Testis (tissue), 2 donors: ENCODE results near the gene NADSYN1.

ENCODE experiments used
- CTCF ChIP-seq, 3 experiments: fragments of 450-650 bp in 2 of 3; fragments of 200-600 bp in 1 of 3; sonication (generic) in 1 of 3; IDR thresholded peaks; one replicate each; pipeline ENCODE4 v1.5.1; 2016 to 2019; ENCODE audit warnings: antibody characterized with exemption in 3 of 3, mild to moderate bottlenecking in 2 of 3, moderate library complexity in 1 of 3
- POLR2A ChIP-seq: fragments of 450-650 bp; IDR thresholded peaks from one replicate; pipeline ENCODE4 v1.6.1; 2017; ENCODE audit warnings: antibody characterized with exemption, mild to moderate bottlenecking, moderate library complexity

- TF ChIP-seq CTCF (IDR thresholded peaks at IDR 0.05) (no peak), POLR2A (no peak)
Measured at GRCh38 chr11:71470946-71471345, 17.9 kb downstream of the NADSYN1 start.
